H1 (cell line): Measurements from ENCODE around the gene C21orf58. TPM values are rescaled to one million over a fixed set of nuclear protein-coding genes. Genes with fewer than 3 reads are reported as not detected.

Experiments
- CTCF ChIA-PET: fragments of 300-600 bp; sonication (Branson Sonifier 250); formaldehyde crosslinking; loops from one replicate; lab custom pipeline; 2021; ENCODE audit not compliant: partially characterized antibody; lab: Charles Lee
- POLR2A ChIA-PET: fragments of 300-600 bp; sonication (Branson Sonifier 250); formaldehyde crosslinking; loops from one replicate; lab custom pipeline; 2021; ENCODE audit warnings: inconsistent platforms; ENCODE audit not compliant: partially characterized antibody; lab: Charles Lee
- DNase-seq, 2 experiments: peaks; one replicate each; pipeline versions ENCODE4 v3.0.0 to v3.0.0-alpha.2; 2010 to 2022; ENCODE audit warnings: low spot score in 2 of 2, low read depth in 1 of 2, mixed read lengths in 1 of 2
- FAIRE-seq: peaks from 2 replicates; lab custom pipeline; 2011; peaks lifted over from hg19 to GRCh38; lab: Jason Lieb, UNC
- H2AFZ ChIP-seq: 2 replicates; pipeline ENCODE4 v1.8.1; 2012; ENCODE audit warnings: low read length, inconsistent platforms
- H2AK5ac ChIP-seq: 2 replicates; pipeline ENCODE4 v1.6.1; 2013; ENCODE audit warnings: low read depth, low read length
- H2BK120ac ChIP-seq: replicated peaks from 2 replicates; pipeline ENCODE3; 2013; ENCODE audit warnings: low read depth, low read length, inconsistent platforms
- H2BK12ac ChIP-seq: 2 replicates; pipeline ENCODE4 v1.6.1; 2013; ENCODE audit warnings: low read depth, low read length
- H2BK15ac ChIP-seq: 2 replicates; pipeline ENCODE4 v1.6.1; 2013; ENCODE audit warnings: low read length
- H2BK20ac ChIP-seq: 2 replicates; pipeline ENCODE4 v1.6.1; 2013; ENCODE audit warnings: low read length
- H2BK5ac ChIP-seq: 2 replicates; pipeline ENCODE4 v1.6.1; 2013; ENCODE audit warnings: low read depth, low read length
- H3K14ac ChIP-seq: 2 replicates; pipeline ENCODE4 v1.6.1; 2013; ENCODE audit warnings: inconsistent platforms; ENCODE audit not compliant: insufficient read length
- H3K18ac ChIP-seq: 2 replicates; pipeline ENCODE4 v1.6.1; 2013; ENCODE audit warnings: low read length; ENCODE audit errors: extremely low read depth
- H3K23ac ChIP-seq: 2 replicates; pipeline ENCODE4 v1.6.1; 2013; ENCODE audit warnings: inconsistent platforms; ENCODE audit not compliant: insufficient read length
- H3K23me2 ChIP-seq: 2 replicates; pipeline ENCODE4 v1.6.1; 2013; ENCODE audit warnings: low read depth, low read length
- H3K27ac ChIP-seq: 2 replicates; pipeline ENCODE4 v1.6.1; 2011; ENCODE audit warnings: low read depth, low read length, inconsistent platforms
- H3K27me3 ChIP-seq, 4 experiments: replicated peaks in 1 of 4; 1 replicate in 1 of 4; 2 replicates in 3 of 4; pipeline versions ENCODE4 v1.6.1 to v1.8.1; 2011 to 2013; ENCODE audit warnings: low read length in 3 of 4, mild to moderate bottlenecking in 3 of 4, inconsistent platforms in 2 of 4, mixed read lengths in 2 of 4, moderate library complexity in 1 of 4; ENCODE audit not compliant: control insufficient read depth in 3 of 4, insufficient read depth in 3 of 4; ENCODE audit errors: extremely low read depth in 1 of 4
- H3K36me3 ChIP-seq, 4 experiments: 2 replicates each; pipeline versions ENCODE4 v1.6.1 to v1.8.1; 2011 to 2013; ENCODE audit warnings: mild to moderate bottlenecking in 4 of 4, low read length in 3 of 4, moderate library complexity in 2 of 4, control low read depth in 1 of 4, inconsistent platforms in 1 of 4; ENCODE audit not compliant: insufficient read depth in 4 of 4, control insufficient read depth in 2 of 4
- H3K4ac ChIP-seq: replicated peaks from 2 replicates; pipeline ENCODE3; 2013; ENCODE audit warnings: low read length, low read depth, mixed read lengths, inconsistent platforms; ENCODE audit not compliant: insufficient read length
- H3K4me1 ChIP-seq, 4 experiments: replicated peaks in 1 of 4; 1 replicate in 1 of 4; 2 replicates in 3 of 4; pipeline versions ENCODE4 v1.6.1 to v1.8.1; 2011 to 2013; ENCODE audit warnings: low read length in 3 of 4, inconsistent platforms in 2 of 4, mixed read lengths in 1 of 4; ENCODE audit not compliant: insufficient read depth in 4 of 4, control insufficient read depth in 3 of 4
- H3K4me2 ChIP-seq, 2 experiments: 2 replicates each; pipeline versions ENCODE4 v1.6.1 to v1.8.1; 2011 to 2013; ENCODE audit warnings: low read depth in 2 of 2, low read length in 2 of 2, control low read depth in 1 of 2, inconsistent platforms in 1 of 2, mild to moderate bottlenecking in 1 of 2; ENCODE audit not compliant: insufficient read depth in 1 of 2
- H3K4me3 ChIP-seq, 4 experiments: fragments of 200-600, 300-600 bp in 1 of 4; sonication (generic), shearing (Covaris generic), sonication (Bioruptor Twin) in 1 of 4; 2 replicates each; pipeline versions ENCODE4 v1.5.1 to v1.8.1; 2011 to 2016; ENCODE audit warnings: low read length in 4 of 4, low read depth in 3 of 4, control low read depth in 2 of 4, inconsistent platforms in 2 of 4, mild to moderate bottlenecking in 2 of 4, mixed read lengths in 1 of 4, moderate library complexity in 1 of 4; ENCODE audit not compliant: insufficient read depth in 2 of 4; ENCODE audit errors: extremely low read depth in 1 of 4
- H3K56ac ChIP-seq: replicated peaks from 2 replicates; pipeline ENCODE3; 2013; ENCODE audit warnings: low read depth, mild to moderate bottlenecking, mixed read lengths, low read length, inconsistent platforms; ENCODE audit not compliant: insufficient read length
- H3K79me1 ChIP-seq: 2 replicates; pipeline ENCODE4 v1.6.1; 2013; ENCODE audit warnings: low read depth, low read length, control low read depth
- H3K79me2 ChIP-seq, 2 experiments: 2 replicates each; pipeline versions ENCODE4 v1.6.1 to v1.8.1; 2012 to 2013; ENCODE audit warnings: low read length in 2 of 2, mild to moderate bottlenecking in 2 of 2, inconsistent platforms in 1 of 2; ENCODE audit not compliant: insufficient read depth in 2 of 2, control insufficient read depth in 1 of 2
- H3K9ac ChIP-seq, 4 experiments: replicated peaks in 1 of 4; 1 replicate in 1 of 4; 2 replicates in 3 of 4; pipeline versions ENCODE4 v1.6.1 to v1.8.1; 2011 to 2013; ENCODE audit warnings: low read depth in 3 of 4, low read length in 3 of 4, control low read depth in 2 of 4, mild to moderate bottlenecking in 2 of 4, moderate library complexity in 2 of 4, inconsistent platforms in 1 of 4; ENCODE audit errors: extremely low read depth in 1 of 4
- H3K9me3 ChIP-seq, 2 experiments: 2 replicates each; pipeline versions ENCODE4 v1.6.1 to v1.8.1; 2012 to 2013; ENCODE audit warnings: mild to moderate bottlenecking in 2 of 2, moderate library complexity in 2 of 2, control low read depth in 1 of 2, inconsistent platforms in 1 of 2, low read depth in 1 of 2, low read length in 1 of 2, mixed read lengths in 1 of 2; ENCODE audit not compliant: insufficient read depth in 2 of 2
- H4K20me1 ChIP-seq, 2 experiments: replicated peaks in 1 of 2; 2 replicates each; pipeline versions ENCODE3 to v1.8.1; 2011 to 2013; ENCODE audit warnings: inconsistent platforms in 2 of 2, low read length in 2 of 2, mild to moderate bottlenecking in 1 of 2; ENCODE audit not compliant: insufficient read depth in 2 of 2, control insufficient read depth in 1 of 2
- H4K5ac ChIP-seq: 2 replicates; pipeline ENCODE4 v1.6.1; 2013; ENCODE audit warnings: low read length, low read depth, mixed read lengths, inconsistent platforms; ENCODE audit not compliant: insufficient read length
- H4K8ac ChIP-seq: 2 replicates; pipeline ENCODE4 v1.8.0; 2013; ENCODE audit warnings: mild to moderate bottlenecking, moderate library complexity, low read length, inconsistent platforms; ENCODE audit not compliant: insufficient read depth; ENCODE audit errors: extremely low read depth
- H4K91ac ChIP-seq: replicated peaks from 2 replicates; pipeline ENCODE3; 2013; ENCODE audit warnings: low read length, mixed read lengths, inconsistent platforms; ENCODE audit not compliant: insufficient read length
- BACH1 ChIP-seq: IDR thresholded peaks from 2 replicates; pipeline ENCODE4 v1.6.1; 2012; ENCODE audit warnings: low read length, improper control_type of control experiment
- BCL11A ChIP-seq, 2 experiments: IDR thresholded peaks; one replicate each; pipeline ENCODE4 v1.6.1; 2011; ENCODE audit warnings: low read depth in 2 of 2, low read length in 2 of 2, mild to moderate bottlenecking in 2 of 2
- CBX5 ChIP-seq: fragments of 300-800, 300-1000 bp; sonication (generic); IDR thresholded peaks from 2 replicates; pipeline ENCODE4 v1.7.1; 2016; ENCODE audit warnings: antibody characterized with exemption, low read length, low read depth
- EGR1 ChIP-seq: IDR thresholded peaks from 2 replicates; pipeline ENCODE4 v1.6.1; 2011; ENCODE audit warnings: low read depth, low read length, borderline replicate concordance
- GTF2F1 ChIP-seq: IDR thresholded peaks from 2 replicates; pipeline ENCODE4 v1.6.1; 2012; ENCODE audit warnings: low read depth, low read length, improper control_type of control experiment, borderline replicate concordance
- KDM4A ChIP-seq: IDR thresholded peaks from one replicate; pipeline ENCODE4 v1.7.1; 2012; ENCODE audit warnings: low read depth, mild to moderate bottlenecking, moderate library complexity, low read length, inconsistent platforms; ENCODE audit not compliant: severe bottlenecking
- PHF8 ChIP-seq: fragments of 200-600 bp; sonication (generic); conservative IDR thresholded peaks from 2 replicates; pipeline ENCODE4 v1.7.1; 2012; ENCODE audit warnings: low read depth, mild to moderate bottlenecking, inconsistent platforms, low read length, moderate library complexity
- POLR2A ChIP-seq, 2 experiments: IDR thresholded peaks; 1 replicate in 1 of 2; 2 replicates in 1 of 2; pipeline ENCODE4 v1.6.1; 2011; ENCODE audit warnings: low read depth in 2 of 2, low read length in 2 of 2, mild to moderate bottlenecking in 2 of 2; ENCODE audit errors: control extremely low read depth in 1 of 2
- POU5F1 ChIP-seq: IDR thresholded peaks from 2 replicates; pipeline ENCODE4 v1.6.1; 2011; ENCODE audit warnings: low read depth, mild to moderate bottlenecking, low read length, moderate library complexity
- SAP30 ChIP-seq: fragments of 300-600 bp; sonication (generic); IDR thresholded peaks from 2 replicates; pipeline ENCODE4 v1.7.1; 2012; ENCODE audit warnings: low read length, moderate library complexity, mild to moderate bottlenecking, inconsistent platforms; ENCODE audit not compliant: insufficient read depth, insufficient replicate concordance
- SP2 ChIP-seq: IDR thresholded peaks from 2 replicates; pipeline ENCODE4 v1.6.1; 2012; ENCODE audit warnings: mild to moderate bottlenecking, low read length, inconsistent platforms
- TAF7 ChIP-seq: optimal IDR thresholded peaks from 2 replicates; pipeline ENCODE3; 2011; ENCODE audit warnings: low read depth, mild to moderate bottlenecking, inconsistent platforms, low read length, moderate library complexity, borderline replicate concordance
- TBP ChIP-seq: IDR thresholded peaks from 2 replicates; pipeline ENCODE4 v1.6.1; 2011; ENCODE audit warnings: low read depth, low read length, improper control_type of control experiment
- WGBS, 2 experiments: shearing (Covaris generic) in 1 of 2; methylation state at CpG; one replicate each; pipeline versions ENCODE4 v1.1.6 to v1.1.7; 2013 to 2015; ENCODE audit warnings: low lambda C conversion rate in 2 of 2, mixed read lengths in 2 of 2, inconsistent platforms in 1 of 2, low coverage in 1 of 2, missing lambda C conversion rate in 1 of 2; ENCODE audit not compliant: insufficient replicate concordance in 2 of 2, insufficient coverage in 1 of 2, insufficient read length in 1 of 2; ENCODE audit errors: extremely low coverage in 1 of 2, missing lambda C conversion rate in 1 of 2; 5-methylcytosine and 5-hydroxymethylcytosine counted together
- polyA plus RNA-seq, 7 experiments: library from polyadenylated mRNA; depleted of rRNA in 3 of 7; stranded (reverse) in 5 of 7; unstranded in 2 of 7; fragments of >200 nt in 5 of 7; fragments of 200-250 nt in 2 of 7; gene quantifications; 1 replicate in 5 of 7; 2 replicates in 1 of 7; 4 replicates in 1 of 7; pipeline versions ENCODE4 v1.2.1 to v1.2.3, GENCODE V29; 2011 to 2013; ENCODE audit warnings: missing spikeins in 2 of 7, mixed read lengths in 2 of 7
- total RNA-seq: library from RNA; stranded (reverse); fragmentation: NEBNext Ultra II Directional; extraction: Animal tissue kit (Norgen Biotek cat#: 25700); gene quantifications from 2 replicates; pipeline ENCODE4 v1.2.1, GENCODE V29; 2021
- TF ChIP-seq, protein P1 (sequence below): IDR thresholded peaks from 2 replicates; pipeline ENCODE4 v1.6.1; 2011; ENCODE audit warnings: low read length, improper control_type of control experiment

The C21orf58 gene
- total and polyA plus RNA-seq, 2 of the 8 experiments (the other 6 are each of a cell fraction or from before 2014, with no cell fraction given) = 13.8 to 26.1 TPM

DNA sequence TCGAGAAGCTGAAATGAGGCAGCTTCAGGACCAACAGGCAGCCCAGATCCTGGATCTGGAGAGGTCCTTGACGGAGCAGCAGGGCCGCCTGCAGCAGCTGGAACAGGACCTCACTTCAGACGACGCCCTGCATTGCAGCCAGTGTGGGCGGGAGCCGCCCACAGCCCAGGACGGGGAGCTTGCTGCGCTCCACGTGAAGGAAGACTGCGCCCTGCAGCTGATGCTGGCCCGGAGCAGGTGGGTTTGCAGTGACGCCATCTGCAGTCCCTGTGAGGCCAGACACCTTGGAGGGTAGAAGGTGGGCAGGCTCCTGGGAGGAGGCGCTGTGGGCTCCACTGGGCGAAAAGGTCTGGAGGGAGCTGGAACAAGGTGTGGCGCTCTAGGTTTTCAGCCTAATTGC is 40.0 kb upstream of the C21orf58 start:
- no peak overlapping the region for H2AFZ ChIP-seq
- H3K27ac ChIP-seq = no peak overlapping the region
- no peak for TF ChIP-seq BACH1
- no peak for TF ChIP-seq TBP
- TF ChIP-seq SP2 = no peak
- TF ChIP-seq SAP30 = no peak
- TF ChIP-seq GTF2F1 = no peak
- TF ChIP-seq TAF7 = no peak
- no peak for TF ChIP-seq CBX5
- no peak for TF ChIP-seq POLR2A (IDR thresholded peaks at IDR 0.05; ENCODE audit: control extremely low read depth in 1 of 2, low read depth in 2 of 2, low read length in 2 of 2)
- TF ChIP-seq KDM4A = no peak
- no peak for TF ChIP-seq BCL11A (IDR thresholded peaks at IDR 0.05; ENCODE audit: low read depth in 2 of 2, low read length in 2 of 2)
- TF ChIP-seq PHF8 = no peak
- TF ChIP-seq, protein P1, sequence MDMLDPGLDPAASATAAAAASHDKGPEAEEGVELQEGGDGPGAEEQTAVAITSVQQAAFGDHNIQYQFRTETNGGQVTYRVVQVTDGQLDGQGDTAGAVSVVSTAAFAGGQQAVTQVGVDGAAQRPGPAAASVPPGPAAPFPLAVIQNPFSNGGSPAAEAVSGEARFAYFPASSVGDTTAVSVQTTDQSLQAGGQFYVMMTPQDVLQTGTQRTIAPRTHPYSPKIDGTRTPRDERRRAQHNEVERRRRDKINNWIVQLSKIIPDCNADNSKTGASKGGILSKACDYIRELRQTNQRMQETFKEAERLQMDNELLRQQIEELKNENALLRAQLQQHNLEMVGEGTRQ = no peak
- no peak for TF ChIP-seq EGR1
- no peak for TF ChIP-seq POU5F1
- H4K20me1 ChIP-seq = peaks cover 0 to 2% of the 10 kb centered on the region in 2 experiments
- H3K4me2 ChIP-seq = no peak overlapping the region
- no peak overlapping the region for H3K14ac ChIP-seq
- DNase-seq (no peak), FAIRE-seq (no peak)
- H3K9me3 ChIP-seq = peaks cover 0 to 7% of the 10 kb centered on the region in 2 experiments; a peak in 1 of 4 replicates
- no peak overlapping the region for H3K56ac ChIP-seq
- no peaks in the 10 kb centered on the region for H3K23me2 ChIP-seq
- H2BK15ac ChIP-seq = no peak overlapping the region
- no peak overlapping the region for H3K4me3 ChIP-seq
- H3K79me1 ChIP-seq = peaks cover 3% of the 10 kb centered on the region; the same call in 1 of the 2 replicates
- H3K9ac ChIP-seq = no peak overlapping the region
- H3K23ac ChIP-seq = no peak overlapping the region
- no peak overlapping the region for H2BK120ac ChIP-seq
- 95% methylated on average over 16 of the region's 16 CpGs; no CpG with 5 or more reads in 1 of the 2 experiments for WGBS, 2 experiments
- CTCF ChIA-PET = interaction anchor here (0.6 to 1.0 kb wide), 2 partner anchors 27 to 211 kb away, joined by 3 read pairs; no protein-coding TSS in a partner anchor
- no peaks in the 10 kb centered on the region for H3K4me1 ChIP-seq
- H3K36me3 ChIP-seq = peaks cover 14 to 45% (median 34%) of the 10 kb centered on the region in 4 experiments; a peak in 6 of 8 replicates
- H2BK12ac ChIP-seq = no peak overlapping the region
- H3K4ac ChIP-seq = no peak overlapping the region
- no peak overlapping the region for H2BK20ac ChIP-seq
- H4K91ac ChIP-seq = no peak overlapping the region
- H4K8ac ChIP-seq = no peak overlapping the region
- H3K18ac ChIP-seq = no peak overlapping the region
- no peaks in the 10 kb centered on the region for H3K27me3 ChIP-seq
- no peak overlapping the region for H2BK5ac ChIP-seq
- H4K5ac ChIP-seq = no peak overlapping the region
- peaks cover 0 to 8% of the 10 kb centered on the region in 2 experiments; a peak in 2 of 4 replicates for H3K79me2 ChIP-seq
- POLR2A ChIA-PET = interaction anchor here (1.1 kb wide), 1 partner anchor 67 kb away, joined by 3 read pairs; no protein-coding TSS in a partner anchor
- H2AK5ac ChIP-seq = no peak overlapping the region
